GM21526 (cell line): Measurements from ENCODE around the gene C5orf52.
"Not testable (repeated sequence)": the region's sequence is repeated elsewhere in the genome, so short reads cannot be mapped to it uniquely, and the experiment has no call there.

Experiments used
- ATAC-seq: cut with Tn5 transposase; IDR thresholded peaks from one replicate; pipeline ENCODE4 v1.9.1; 2021; ENCODE audit warnings: moderate library complexity; ENCODE audit not compliant: unreplicated experiment, low FRiP score

Gene C5orf52

GRCh38 chr5:157719245-157719644 lies 47.9 kb downstream of the C5orf52 start:
- no peak for ATAC-seq

- no peak for ATAC-seq
These were observed 49.8 kb downstream of the C5orf52 start for GRCh38 chr5:157721159-157721558.

- ATAC-seq, result not testable (repeated sequence)
These were observed 51.6 kb downstream of the C5orf52 start for GRCh38 chr5:157722895-157723294.

- ATAC-seq, result not testable (repeated sequence)
These were observed 55.3 kb downstream of the C5orf52 start for GRCh38 chr5:157726607-157727006.

GRCh38 chr5:157727858-157728257 lies 56.5 kb downstream of the C5orf52 start:
- ATAC-seq, result not testable (repeated sequence)
